GM12878 (cell line): ENCODE measurements around the gene PCDHA12.

Experiments
- CREM ChIP-seq: IDR thresholded peaks from 2 replicates; pipeline ENCODE4 v1.6.1; 2014; ENCODE audit warnings: antibody characterized with exemption, low read depth
- EZH2 ChIP-seq: IDR thresholded peaks from 2 replicates; pipeline ENCODE4 v1.6.1; 2012; ENCODE audit warnings: low read depth, mild to moderate bottlenecking, control low read depth, inconsistent platforms, low read length, borderline replicate concordance; ENCODE audit not compliant: control insufficient read depth
- JUND ChIP-seq: IDR thresholded peaks from 2 replicates; pipeline ENCODE4 v1.6.1; 2012; ENCODE audit warnings: low read depth, mild to moderate bottlenecking, low read length, improper control_type of control experiment, moderate library complexity
- NR2C2 ChIP-seq: IDR thresholded peaks from 2 replicates; pipeline ENCODE4 v1.6.1; 2011; ENCODE audit warnings: borderline replicate concordance, low read depth; ENCODE audit not compliant: control insufficient read depth, insufficient read length
- NR2F1 ChIP-seq: fragments of 450-650 bp; conservative IDR thresholded peaks from 2 replicates; pipeline ENCODE4 v1.6.1; 2017; ENCODE audit warnings: mild to moderate bottlenecking
- PML ChIP-seq: IDR thresholded peaks from 2 replicates; pipeline ENCODE4 v1.6.1; 2012; ENCODE audit warnings: low read length, inconsistent platforms
- POLR2AphosphoS5 ChIP-seq: IDR thresholded peaks from 2 replicates; pipeline ENCODE4 v1.6.1; 2011; ENCODE audit warnings: mild to moderate bottlenecking, low read length, inconsistent platforms
- RAD21 ChIP-seq: IDR thresholded peaks from 2 replicates; pipeline ENCODE4 v1.6.1; 2011; ENCODE audit warnings: mild to moderate bottlenecking, low read depth, low read length, moderate library complexity; ENCODE audit not compliant: insufficient read depth
- ZNF274 ChIP-seq: IDR thresholded peaks from one replicate; pipeline ENCODE4 v1.8.0; 2011; ENCODE audit not compliant: insufficient read length, insufficient read depth
- TF ChIP-seq, protein P1 (sequence below): IDR thresholded peaks from 2 replicates; pipeline ENCODE4 v1.6.1; 2012; ENCODE audit warnings: low read depth, low read length, improper control_type of control experiment
- TF ChIP-seq, protein P2 (sequence below): fragments of 450-650 bp; IDR thresholded peaks from 2 replicates; pipeline ENCODE4 v1.6.1; 2017; ENCODE audit warnings: mild to moderate bottlenecking, moderate library complexity
- TF ChIP-seq, protein P3 (sequence below), 3 experiments: IDR thresholded peaks in 2 of 3; conservative IDR thresholded peaks in 1 of 3; 2 replicates each; pipeline ENCODE4 v1.5.1; 2011; ENCODE audit warnings: low read depth in 3 of 3, low read length in 3 of 3, mild to moderate bottlenecking in 3 of 3, control low read depth in 2 of 3, moderate library complexity in 2 of 3, inconsistent platforms in 1 of 3, mixed read lengths in 1 of 3; ENCODE audit not compliant: control insufficient read depth in 2 of 3, insufficient read depth in 1 of 3; ENCODE audit errors: extremely low read depth in 1 of 3
- TF ChIP-seq, protein P4 (sequence below): fragments of 450-650 bp; IDR thresholded peaks from 2 replicates; pipeline ENCODE4 v1.6.1; 2014; ENCODE audit warnings: mild to moderate bottlenecking

- TF ChIP-seq, protein P1, sequence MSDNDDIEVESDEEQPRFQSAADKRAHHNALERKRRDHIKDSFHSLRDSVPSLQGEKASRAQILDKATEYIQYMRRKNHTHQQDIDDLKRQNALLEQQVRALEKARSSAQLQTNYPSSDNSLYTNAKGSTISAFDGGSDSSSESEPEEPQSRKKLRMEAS, result no peak
- no peak for TF ChIP-seq EZH2
- TF ChIP-seq PML, result no peak
- TF ChIP-seq CREM, result no peak
- no peak for TF ChIP-seq NR2C2
- TF ChIP-seq, protein P2, sequence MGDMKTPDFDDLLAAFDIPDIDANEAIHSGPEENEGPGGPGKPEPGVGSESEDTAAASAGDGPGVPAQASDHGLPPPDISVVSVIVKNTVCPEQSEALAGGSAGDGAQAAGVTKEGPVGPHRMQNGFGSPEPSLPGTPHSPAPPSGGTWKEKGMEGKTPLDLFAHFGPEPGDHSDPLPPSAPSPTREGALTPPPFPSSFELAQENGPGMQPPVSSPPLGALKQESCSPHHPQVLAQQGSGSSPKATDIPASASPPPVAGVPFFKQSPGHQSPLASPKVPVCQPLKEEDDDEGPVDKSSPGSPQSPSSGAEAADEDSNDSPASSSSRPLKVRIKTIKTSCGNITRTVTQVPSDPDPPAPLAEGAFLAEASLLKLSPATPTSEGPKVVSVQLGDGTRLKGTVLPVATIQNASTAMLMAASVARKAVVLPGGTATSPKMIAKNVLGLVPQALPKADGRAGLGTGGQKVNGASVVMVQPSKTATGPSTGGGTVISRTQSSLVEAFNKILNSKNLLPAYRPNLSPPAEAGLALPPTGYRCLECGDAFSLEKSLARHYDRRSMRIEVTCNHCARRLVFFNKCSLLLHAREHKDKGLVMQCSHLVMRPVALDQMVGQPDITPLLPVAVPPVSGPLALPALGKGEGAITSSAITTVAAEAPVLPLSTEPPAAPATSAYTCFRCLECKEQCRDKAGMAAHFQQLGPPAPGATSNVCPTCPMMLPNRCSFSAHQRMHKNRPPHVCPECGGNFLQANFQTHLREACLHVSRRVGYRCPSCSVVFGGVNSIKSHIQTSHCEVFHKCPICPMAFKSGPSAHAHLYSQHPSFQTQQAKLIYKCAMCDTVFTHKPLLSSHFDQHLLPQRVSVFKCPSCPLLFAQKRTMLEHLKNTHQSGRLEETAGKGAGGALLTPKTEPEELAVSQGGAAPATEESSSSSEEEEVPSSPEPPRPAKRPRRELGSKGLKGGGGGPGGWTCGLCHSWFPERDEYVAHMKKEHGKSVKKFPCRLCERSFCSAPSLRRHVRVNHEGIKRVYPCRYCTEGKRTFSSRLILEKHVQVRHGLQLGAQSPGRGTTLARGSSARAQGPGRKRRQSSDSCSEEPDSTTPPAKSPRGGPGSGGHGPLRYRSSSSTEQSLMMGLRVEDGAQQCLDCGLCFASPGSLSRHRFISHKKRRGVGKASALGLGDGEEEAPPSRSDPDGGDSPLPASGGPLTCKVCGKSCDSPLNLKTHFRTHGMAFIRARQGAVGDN, result no peak
- no peak for TF ChIP-seq JUND
- no peak for TF ChIP-seq ZNF274
- no peak for TF ChIP-seq POLR2AphosphoS5
- TF ChIP-seq NR2F1, result no peak
- TF ChIP-seq, protein P3, sequence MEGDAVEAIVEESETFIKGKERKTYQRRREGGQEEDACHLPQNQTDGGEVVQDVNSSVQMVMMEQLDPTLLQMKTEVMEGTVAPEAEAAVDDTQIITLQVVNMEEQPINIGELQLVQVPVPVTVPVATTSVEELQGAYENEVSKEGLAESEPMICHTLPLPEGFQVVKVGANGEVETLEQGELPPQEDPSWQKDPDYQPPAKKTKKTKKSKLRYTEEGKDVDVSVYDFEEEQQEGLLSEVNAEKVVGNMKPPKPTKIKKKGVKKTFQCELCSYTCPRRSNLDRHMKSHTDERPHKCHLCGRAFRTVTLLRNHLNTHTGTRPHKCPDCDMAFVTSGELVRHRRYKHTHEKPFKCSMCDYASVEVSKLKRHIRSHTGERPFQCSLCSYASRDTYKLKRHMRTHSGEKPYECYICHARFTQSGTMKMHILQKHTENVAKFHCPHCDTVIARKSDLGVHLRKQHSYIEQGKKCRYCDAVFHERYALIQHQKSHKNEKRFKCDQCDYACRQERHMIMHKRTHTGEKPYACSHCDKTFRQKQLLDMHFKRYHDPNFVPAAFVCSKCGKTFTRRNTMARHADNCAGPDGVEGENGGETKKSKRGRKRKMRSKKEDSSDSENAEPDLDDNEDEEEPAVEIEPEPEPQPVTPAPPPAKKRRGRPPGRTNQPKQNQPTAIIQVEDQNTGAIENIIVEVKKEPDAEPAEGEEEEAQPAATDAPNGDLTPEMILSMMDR (IDR thresholded peaks at IDR 0.05 in 2 of 3, conservative IDR thresholded peaks at IDR 0.05 in 1 of 3; ENCODE audit: control insufficient read depth in 2 of 3, extremely low read depth in 1 of 3, insufficient read depth in 1 of 3, low read depth in 3 of 3, low read length in 3 of 3), result no peak
- no peak for TF ChIP-seq RAD21
- TF ChIP-seq, protein P4, sequence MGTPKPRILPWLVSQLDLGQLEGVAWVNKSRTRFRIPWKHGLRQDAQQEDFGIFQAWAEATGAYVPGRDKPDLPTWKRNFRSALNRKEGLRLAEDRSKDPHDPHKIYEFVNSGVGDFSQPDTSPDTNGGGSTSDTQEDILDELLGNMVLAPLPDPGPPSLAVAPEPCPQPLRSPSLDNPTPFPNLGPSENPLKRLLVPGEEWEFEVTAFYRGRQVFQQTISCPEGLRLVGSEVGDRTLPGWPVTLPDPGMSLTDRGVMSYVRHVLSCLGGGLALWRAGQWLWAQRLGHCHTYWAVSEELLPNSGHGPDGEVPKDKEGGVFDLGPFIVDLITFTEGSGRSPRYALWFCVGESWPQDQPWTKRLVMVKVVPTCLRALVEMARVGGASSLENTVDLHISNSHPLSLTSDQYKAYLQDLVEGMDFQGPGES, result no peak
These were observed 48.5 kb downstream of the PCDHA12 start for GRCh38 chr5:140923601-140924000.
